OCI-LY3 (cell line): ENCODE measurements around the gene LRRC43.

Experiments used
- CTCF ChIP-seq: fragments of 200-600, 300-600 bp; sonication (generic); IDR thresholded peaks from 2 replicates; pipeline ENCODE4 v1.5.1; 2014; ENCODE audit warnings: antibody characterized with exemption, low read length, low read depth
- EZH2phosphoT487 ChIP-seq: fragments of 200-600 bp; shearing (Covaris generic); IDR thresholded peaks from 2 replicates; pipeline ENCODE4 v1.6.1; 2018; ENCODE audit warnings: antibody characterized with exemption, mixed run types, low read depth

- TF ChIP-seq CTCF (no peak), EZH2phosphoT487 (no peak)
These were observed 32.8 kb downstream of the LRRC43 start for GRCh38 chr12:122215771-122216170.
